OCI-LY7 (cell line): ENCODE measurements around the gene RAE1.

ENCODE experiments used
- EZH2phosphoT487 ChIP-seq: fragments of 200-600 bp; sonication (generic); IDR thresholded peaks from 2 replicates; pipeline ENCODE4 v1.6.1; 2018; ENCODE audit warnings: low read depth, borderline replicate concordance, mild to moderate bottlenecking, mixed run types, antibody characterized with exemption, low read length, moderate library complexity, mixed read lengths
- TF ChIP-seq, protein P1 (sequence below): fragments of 200-600 bp; sonication (generic); conservative IDR thresholded peaks from 2 replicates; pipeline ENCODE4 v1.5.1; 2014; ENCODE audit warnings: mild to moderate bottlenecking, antibody characterized with exemption, low read length, moderate library complexity, mixed read lengths

DNA sequence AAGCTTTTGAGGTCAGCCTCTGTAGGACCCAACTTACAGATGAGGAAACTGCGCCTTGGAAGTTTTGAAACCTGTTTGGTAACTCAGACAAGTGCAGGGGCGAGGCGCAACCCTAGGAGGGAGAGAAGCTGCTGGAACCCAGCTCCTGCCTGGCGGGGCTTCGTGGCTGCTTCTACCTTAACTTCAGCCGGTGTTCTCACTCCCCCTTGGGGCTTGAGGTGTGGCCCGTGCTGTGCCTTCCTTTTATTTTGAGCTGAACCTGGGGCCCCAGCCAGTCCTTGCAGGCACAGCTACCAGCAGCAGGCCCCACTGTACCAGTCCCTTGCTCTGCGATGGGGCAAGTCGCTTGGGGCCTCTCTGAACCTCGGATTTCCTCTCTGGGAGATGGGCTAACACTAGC, 52.2 kb downstream of the RAE1 start:
- TF ChIP-seq, protein P1, sequence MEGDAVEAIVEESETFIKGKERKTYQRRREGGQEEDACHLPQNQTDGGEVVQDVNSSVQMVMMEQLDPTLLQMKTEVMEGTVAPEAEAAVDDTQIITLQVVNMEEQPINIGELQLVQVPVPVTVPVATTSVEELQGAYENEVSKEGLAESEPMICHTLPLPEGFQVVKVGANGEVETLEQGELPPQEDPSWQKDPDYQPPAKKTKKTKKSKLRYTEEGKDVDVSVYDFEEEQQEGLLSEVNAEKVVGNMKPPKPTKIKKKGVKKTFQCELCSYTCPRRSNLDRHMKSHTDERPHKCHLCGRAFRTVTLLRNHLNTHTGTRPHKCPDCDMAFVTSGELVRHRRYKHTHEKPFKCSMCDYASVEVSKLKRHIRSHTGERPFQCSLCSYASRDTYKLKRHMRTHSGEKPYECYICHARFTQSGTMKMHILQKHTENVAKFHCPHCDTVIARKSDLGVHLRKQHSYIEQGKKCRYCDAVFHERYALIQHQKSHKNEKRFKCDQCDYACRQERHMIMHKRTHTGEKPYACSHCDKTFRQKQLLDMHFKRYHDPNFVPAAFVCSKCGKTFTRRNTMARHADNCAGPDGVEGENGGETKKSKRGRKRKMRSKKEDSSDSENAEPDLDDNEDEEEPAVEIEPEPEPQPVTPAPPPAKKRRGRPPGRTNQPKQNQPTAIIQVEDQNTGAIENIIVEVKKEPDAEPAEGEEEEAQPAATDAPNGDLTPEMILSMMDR, result no peak
- no peak for TF ChIP-seq EZH2phosphoT487
